ENCODE data around the gene GPR180. TPM values are rescaled to one million over a fixed set of nuclear protein-coding genes. Genes with fewer than 3 reads are reported as not detected.

The GPR180 gene
- total and polyA plus RNA-seq, 8 donors, result 5.8 to 10.4 (median 7.7) TPM

DNA sequence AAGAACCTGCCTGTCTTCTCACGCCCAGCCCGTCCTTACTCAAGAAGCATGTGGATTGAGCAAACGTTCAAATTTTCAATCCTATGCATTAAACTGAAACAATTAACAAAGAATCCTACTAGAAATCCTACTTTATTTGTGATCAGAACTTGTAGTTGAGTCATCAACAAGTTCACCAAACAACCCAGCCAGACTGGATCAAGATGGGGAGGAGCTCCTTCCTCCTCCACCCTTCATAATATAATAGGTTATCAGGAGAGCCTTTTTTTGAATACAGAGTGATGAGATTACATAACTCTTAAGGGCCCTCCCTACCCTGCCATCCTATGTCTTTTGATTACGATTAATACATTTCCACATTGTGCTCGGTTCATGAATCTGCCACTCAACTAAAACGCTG, 78.0 kb downstream of the GPR180 start:
- Histone ChIP-seq H3K27me3 (peaks cover 0 to 10% of the 10 kb centered on the region in 2 donors), H3K36me3 (no peaks in the 10 kb centered on the region), H3K4me1 (no peaks in the 10 kb centered on the region), H3K4me3 (no peak overlapping the region), H3K27ac (no peak overlapping the region), H3K9me3 (no peaks in the 10 kb centered on the region)
- TF ChIP-seq, protein P1, sequence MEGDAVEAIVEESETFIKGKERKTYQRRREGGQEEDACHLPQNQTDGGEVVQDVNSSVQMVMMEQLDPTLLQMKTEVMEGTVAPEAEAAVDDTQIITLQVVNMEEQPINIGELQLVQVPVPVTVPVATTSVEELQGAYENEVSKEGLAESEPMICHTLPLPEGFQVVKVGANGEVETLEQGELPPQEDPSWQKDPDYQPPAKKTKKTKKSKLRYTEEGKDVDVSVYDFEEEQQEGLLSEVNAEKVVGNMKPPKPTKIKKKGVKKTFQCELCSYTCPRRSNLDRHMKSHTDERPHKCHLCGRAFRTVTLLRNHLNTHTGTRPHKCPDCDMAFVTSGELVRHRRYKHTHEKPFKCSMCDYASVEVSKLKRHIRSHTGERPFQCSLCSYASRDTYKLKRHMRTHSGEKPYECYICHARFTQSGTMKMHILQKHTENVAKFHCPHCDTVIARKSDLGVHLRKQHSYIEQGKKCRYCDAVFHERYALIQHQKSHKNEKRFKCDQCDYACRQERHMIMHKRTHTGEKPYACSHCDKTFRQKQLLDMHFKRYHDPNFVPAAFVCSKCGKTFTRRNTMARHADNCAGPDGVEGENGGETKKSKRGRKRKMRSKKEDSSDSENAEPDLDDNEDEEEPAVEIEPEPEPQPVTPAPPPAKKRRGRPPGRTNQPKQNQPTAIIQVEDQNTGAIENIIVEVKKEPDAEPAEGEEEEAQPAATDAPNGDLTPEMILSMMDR (IDR thresholded peaks at IDR 0.05), result no peak
- intact Hi-C loops (cut with DNase I), result no loop called here
- no peak for ATAC-seq
- no peak for DNase-seq

DNA sequence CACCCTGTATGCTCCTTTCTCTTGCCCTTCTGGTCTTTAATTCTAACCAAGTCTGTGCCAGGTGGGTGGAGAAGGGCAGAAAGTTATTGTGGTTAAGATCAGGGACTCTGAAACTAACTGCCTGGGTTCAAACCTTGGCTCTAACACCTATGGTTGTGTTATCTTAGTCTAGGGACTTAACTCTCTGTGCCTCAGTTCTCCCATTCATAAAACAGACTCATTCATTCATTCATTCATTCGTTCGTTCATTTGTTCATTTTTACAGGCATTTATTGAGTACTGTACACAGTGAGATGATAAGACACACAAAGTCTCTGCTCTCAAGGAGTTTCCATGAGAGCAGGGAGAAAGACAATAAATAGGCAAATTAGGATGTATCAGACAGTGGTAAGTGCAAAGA, 80.6 kb downstream of the GPR180 start:
- peaks cover 0 to 10% of the 10 kb centered on the region in 2 donors for H3K27me3 ChIP-seq
- TF ChIP-seq, protein P1 (IDR thresholded peaks at IDR 0.05), result no peak
- H3K9me3 ChIP-seq, result no peaks in the 10 kb centered on the region
- no peak for DNase-seq
- intact Hi-C loops (cut with DNase I), result no loop called here
- no peak overlapping the region for H3K27ac ChIP-seq
- no peak overlapping the region for H3K4me3 ChIP-seq
- H3K36me3 ChIP-seq, result no peaks in the 10 kb centered on the region
- H3K4me1 ChIP-seq, result no peaks in the 10 kb centered on the region
- no peak for ATAC-seq

DNA sequence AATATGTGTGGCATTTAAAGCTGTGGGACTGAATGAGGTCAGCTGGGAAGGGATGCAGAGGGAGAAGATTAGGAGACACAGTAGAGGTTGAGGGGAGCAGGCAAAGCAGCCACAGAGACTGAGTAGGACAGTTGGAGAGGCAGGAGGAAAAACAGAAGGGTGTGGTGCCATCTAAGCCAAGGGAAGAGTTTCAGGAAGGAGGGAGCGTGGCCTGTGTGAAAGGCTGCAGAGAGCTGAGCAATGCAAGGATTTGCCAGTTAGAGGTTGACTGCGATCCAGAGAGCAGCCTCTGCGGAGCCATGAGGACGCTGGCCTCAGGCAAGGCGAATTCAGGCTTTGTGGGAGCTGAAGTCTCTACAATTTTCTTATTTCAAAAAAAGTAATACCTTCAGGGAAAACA, 81.8 kb downstream of the GPR180 start:
- ATAC-seq (no peak), DNase-seq (no peak)
- Histone ChIP-seq H3K27me3 (peaks cover 0 to 7% of the 10 kb centered on the region in 2 donors), H3K4me1 (no peaks in the 10 kb centered on the region), H3K36me3 (no peaks in the 10 kb centered on the region), H3K9me3 (no peaks in the 10 kb centered on the region), H3K4me3 (no peak overlapping the region), H3K27ac (no peak overlapping the region)
- TF ChIP-seq, protein P1 (IDR thresholded peaks at IDR 0.05), result no peak
- intact Hi-C loops (cut with DNase I), result no loop called here

Other genes starting within 250 kb of the GPR180 start
- under 1 TPM in 1 of 2 donors, not detected in 1; 0.06 TPM for gene DCT, start 122.2 kb upstream of the GPR180 start, total RNA-seq
- under 1 TPM; 0.25 to 0.38 (median 0.32) TPM for gene DCT, start 122.2 kb upstream of the GPR180 start, polyA plus RNA-seq (ENCODE audit: insufficient read length in 6 of 6)
- 10 to 100 TPM in 1 of 2 donors, 1 to 10 TPM in 1; 9.9 to 11.4 TPM for gene TGDS, start 5.7 kb upstream of the GPR180 start, total RNA-seq
- gene TGDS, start 5.7 kb upstream of the GPR180 start, polyA plus RNA-seq (ENCODE audit: insufficient read length in 6 of 6), result 10 to 100 TPM; 18.5 to 28.5 (median 22.2) TPM
- gene SOX21, start 110.7 kb downstream of the GPR180 start, total RNA-seq, result under 1 TPM; 0.09 to 0.13 TPM
- gene SOX21, start 110.7 kb downstream of the GPR180 start, polyA plus RNA-seq (ENCODE audit: insufficient read length in 6 of 6), result under 1 TPM; 0.44 to 0.86 (median 0.58) TPM